ENCODE measurements around the gene DPP6.

- no peak for TF ChIP-seq CTCF (conservative IDR thresholded peaks at IDR 0.05; ENCODE audit: low read length)
- no peak for TF ChIP-seq EZH2phosphoT487 (IDR thresholded peaks at IDR 0.05; ENCODE audit: borderline replicate concordance)
Observed at GRCh38 chr7:154909241-154910105, 857.3 kb downstream of the DPP6 start.

Data from Loucy (cell line).